Neural crest cell (in vitro differentiated cells): ENCODE data around the gene AVPR1B. TPM values are rescaled to one million over a fixed set of nuclear protein-coding genes. Genes with fewer than 3 reads are reported as not detected.

Experiments
- DNase-seq: peaks from one replicate; pipeline ENCODE4 v3.0.0; 2021; ENCODE audit warnings: low read depth, mixed read lengths, low spot score
- H3K27ac Mint-ChIP-seq: one replicate; pipeline ENCODE4 v1.8.0; 2021; ENCODE audit warnings: mild to moderate bottlenecking, mixed read lengths; ENCODE audit not compliant: unreplicated experiment
- H3K27me3 Mint-ChIP-seq: 2 replicates; pipeline ENCODE4 v1.8.0; 2021; ENCODE audit warnings: low read depth, mild to moderate bottlenecking, mixed read lengths
- H3K36me3 Mint-ChIP-seq: 2 replicates; pipeline ENCODE4 v1.8.0; 2021; ENCODE audit warnings: low read depth, mild to moderate bottlenecking, mixed read lengths
- H3K4me1 Mint-ChIP-seq: 2 replicates; pipeline ENCODE4 v1.8.0; 2021; ENCODE audit warnings: mixed read lengths
- H3K4me3 Mint-ChIP-seq: one replicate; pipeline ENCODE4 v1.8.0; 2021; ENCODE audit warnings: mild to moderate bottlenecking, mixed read lengths
- H3K9me3 Mint-ChIP-seq: 2 replicates; pipeline ENCODE4 v1.8.0; 2021; ENCODE audit warnings: mixed read lengths
- CTCF ChIP-seq: fragments of 200-600 bp; sonication (generic); conservative IDR thresholded peaks from 2 replicates; pipeline ENCODE4 v1.5.0; 2021; ENCODE audit warnings: antibody characterized with exemption, mild to moderate bottlenecking
- total RNA-seq: library from RNA; stranded (reverse); gene quantifications from 2 replicates; pipeline ENCODE4 v1.2.1, GENCODE V29; 2021

Gene AVPR1B
- total RNA-seq, 1 donor from 2014 or later: not detected

GRCh38 chr1:206089341-206089740, 27.8 kb downstream of the AVPR1B start:
- H3K4me3 Mint-ChIP-seq: no peak overlapping the region
- H3K9me3 Mint-ChIP-seq: no peaks in the 10 kb centered on the region
- no peak for TF ChIP-seq CTCF
- no peaks in the 10 kb centered on the region for H3K4me1 Mint-ChIP-seq
- no peaks in the 10 kb centered on the region for H3K27me3 Mint-ChIP-seq
- no peaks in the 10 kb centered on the region for H3K36me3 Mint-ChIP-seq
- no peak overlapping the region for H3K27ac Mint-ChIP-seq
- no peak for DNase-seq

DNA sequence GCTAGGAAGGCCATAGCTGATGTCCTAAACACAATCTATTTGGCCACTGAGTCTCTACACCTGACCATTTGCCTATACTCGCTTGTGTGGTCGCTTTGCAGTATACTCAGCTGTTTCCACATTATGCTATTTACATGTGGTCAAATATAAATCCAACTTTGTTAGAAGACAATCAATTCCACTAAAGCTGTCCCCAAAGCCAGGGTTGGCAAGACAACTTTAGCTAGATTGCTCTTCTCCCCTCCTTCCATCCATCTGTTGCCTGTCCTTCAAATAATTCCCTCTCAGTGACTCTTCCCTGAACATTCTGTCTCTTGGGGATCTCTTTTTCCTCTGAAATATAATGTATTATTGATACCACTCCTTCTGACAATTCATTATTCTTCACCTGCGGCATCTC, 30.1 kb downstream of the AVPR1B start:
- no peak for DNase-seq
- H3K4me1 Mint-ChIP-seq: no peaks in the 10 kb centered on the region
- H3K27ac Mint-ChIP-seq: no peak overlapping the region
- H3K36me3 Mint-ChIP-seq: no peaks in the 10 kb centered on the region
- H3K4me3 Mint-ChIP-seq: no peak overlapping the region
- no peaks in the 10 kb centered on the region for H3K27me3 Mint-ChIP-seq
- H3K9me3 Mint-ChIP-seq: no peaks in the 10 kb centered on the region
- no peak for TF ChIP-seq CTCF

GRCh38 chr1:206083750-206084149, 33.4 kb downstream of the AVPR1B start:
- Mint-ChIP-seq H3K36me3 (no peaks in the 10 kb centered on the region), H3K9me3 (no peaks in the 10 kb centered on the region), H3K4me3 (no peak overlapping the region), H3K27me3 (no peaks in the 10 kb centered on the region), H3K27ac (no peak overlapping the region), H3K4me1 (no peaks in the 10 kb centered on the region)
- no peak for DNase-seq
- TF ChIP-seq CTCF: no peak

DNA sequence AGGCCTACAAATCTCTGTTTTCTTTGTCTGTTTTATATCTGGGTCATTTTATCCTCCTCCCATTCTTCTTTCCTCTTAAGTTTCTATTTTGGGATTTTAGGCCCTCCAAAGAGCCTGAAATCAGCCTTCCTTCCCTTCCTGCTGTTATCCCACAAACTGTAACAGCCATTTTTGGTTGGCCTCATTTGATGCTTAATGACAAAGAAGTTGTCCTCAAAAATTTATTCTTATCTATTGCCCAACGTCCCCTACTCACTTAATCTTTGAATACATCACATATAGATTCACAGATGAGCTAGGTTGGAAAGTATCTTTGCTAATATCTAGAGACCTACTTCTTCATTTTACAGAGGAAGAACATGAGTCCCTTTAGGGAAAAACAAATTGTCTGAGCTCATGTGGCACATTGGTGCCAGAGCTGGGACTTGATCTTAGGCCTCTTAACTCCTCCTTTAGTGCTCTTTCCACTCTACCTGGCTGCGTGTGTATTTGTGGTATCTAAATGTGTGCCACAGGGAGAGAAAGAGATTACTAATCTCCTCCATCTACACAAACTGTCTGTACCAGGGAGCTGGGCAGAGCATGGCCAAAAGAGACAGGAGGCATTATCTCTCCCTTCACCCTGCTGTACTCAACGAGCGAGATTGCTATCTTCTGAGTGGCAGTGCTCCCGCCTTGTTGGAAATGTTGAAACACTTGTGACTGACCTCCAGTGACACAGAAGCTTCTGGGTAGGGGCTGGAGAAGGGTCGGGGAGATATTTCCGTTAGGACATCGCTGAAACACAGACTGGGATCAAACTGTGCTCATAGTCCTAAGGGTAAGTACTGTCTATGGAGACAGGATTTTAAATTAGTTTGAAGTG, 34.1 kb downstream of the AVPR1B start:
- Mint-ChIP-seq H3K27me3 (no peaks in the 10 kb centered on the region), H3K36me3 (no peaks in the 10 kb centered on the region), H3K4me3 (no peak overlapping the region), H3K27ac (no peak overlapping the region), H3K9me3 (no peaks in the 10 kb centered on the region), H3K4me1 (no peaks in the 10 kb centered on the region)
- DNase-seq: no peak
- no peak for TF ChIP-seq CTCF

- H3K27me3 Mint-ChIP-seq: no peaks in the 10 kb centered on the region
- H3K4me1 Mint-ChIP-seq: no peaks in the 10 kb centered on the region
- H3K9me3 Mint-ChIP-seq: no peaks in the 10 kb centered on the region
- no peak overlapping the region for H3K27ac Mint-ChIP-seq
- TF ChIP-seq CTCF: no peak
- DNase-seq: no peak
- H3K4me3 Mint-ChIP-seq: no peak overlapping the region
- no peaks in the 10 kb centered on the region for H3K36me3 Mint-ChIP-seq
Measured at GRCh38 chr1:206081856-206082255, 35.3 kb downstream of the AVPR1B start.
